HUES48 (cell line): Measurements from ENCODE around the gene TASL.

Experiments used
- H3K27ac ChIP-seq: one replicate; pipeline ENCODE4 v1.7.0; 2013; ENCODE audit warnings: low read depth, low read length, inconsistent platforms
- H3K27me3 ChIP-seq: 2 replicates; pipeline ENCODE4 v1.6.1; 2013; ENCODE audit warnings: mild to moderate bottlenecking, low read length; ENCODE audit not compliant: control insufficient read depth, insufficient read depth
- H3K36me3 ChIP-seq: 2 replicates; pipeline ENCODE4 v1.6.1; 2013; ENCODE audit warnings: low read length; ENCODE audit not compliant: control insufficient read depth, insufficient read depth
- H3K4me1 ChIP-seq: 2 replicates; pipeline ENCODE4 v1.6.1; 2013; ENCODE audit warnings: mild to moderate bottlenecking, low read length; ENCODE audit not compliant: control insufficient read depth, insufficient read depth
- H3K4me3 ChIP-seq: 2 replicates; pipeline ENCODE4 v1.5.1; 2013; ENCODE audit warnings: mild to moderate bottlenecking, low read depth, low read length
- H3K9ac ChIP-seq: 2 replicates; pipeline ENCODE4 v1.6.1; 2013; ENCODE audit warnings: mild to moderate bottlenecking, low read depth, low read length, moderate library complexity
- H3K9me3 ChIP-seq: 2 replicates; pipeline ENCODE4 v1.6.1; 2013; ENCODE audit warnings: low read length; ENCODE audit not compliant: control insufficient read depth, insufficient read depth

TASL gene

GRCh38 chrX:30577362-30577991 is at the start of gene TASL:
Gene TASL, minus strand, starts transcription at chrX:30577766. Its CDS starts 17,411 bp downstream, at chrX:30560355.
- no peak within 1 kb of the TSS for H3K27ac ChIP-seq
- H3K4me3 ChIP-seq = no peak within 1 kb of the TSS

GRCh38 chrX:30626402-30626801 is 48.8 kb upstream of the TASL start:
- Histone ChIP-seq H3K9ac (no peak overlapping the region), H3K27me3 (no peaks in the 10 kb centered on the region), H3K4me1 (no peaks in the 10 kb centered on the region), H3K4me3 (no peak overlapping the region), H3K27ac (no peak overlapping the region), H3K9me3 (peaks cover 9% of the 10 kb centered on the region; the same call in 1 of the 2 replicates), H3K36me3 (no peaks in the 10 kb centered on the region)

More at GRCh38 chrX:30577362-30577991, at the start of gene TASL:
- H3K9ac ChIP-seq = no peak within 1 kb of the TSS
- no peaks in the 10 kb centered on the region for H3K4me1 ChIP-seq
- no peaks in the 10 kb centered on the region for H3K9me3 ChIP-seq
- H3K36me3 ChIP-seq = no peaks in the 10 kb centered on the region
- H3K27me3 ChIP-seq = no peaks in the 10 kb centered on the region

GRCh38 chrX:30622361-30622760 is 44.8 kb upstream of the TASL start:
- Histone ChIP-seq H3K4me1 (no peaks in the 10 kb centered on the region), H3K4me3 (no peak overlapping the region), H3K27me3 (no peaks in the 10 kb centered on the region), H3K36me3 (no peaks in the 10 kb centered on the region), H3K27ac (no peak overlapping the region), H3K9ac (no peak overlapping the region), H3K9me3 (peaks cover 9% of the 10 kb centered on the region; the same call in 1 of the 2 replicates)

- H3K27ac ChIP-seq = no peak overlapping the region
- H3K9me3 ChIP-seq = peaks cover 13% of the 10 kb centered on the region
Observed at GRCh38 chrX:30620980-30621618, 43.5 kb upstream of the TASL start.

GRCh38 chrX:30620125-30620524 is 42.6 kb upstream of the TASL start:
- Histone ChIP-seq H3K4me1 (no peaks in the 10 kb centered on the region), H3K9ac (no peak overlapping the region), H3K27ac (no peak overlapping the region), H3K27me3 (no peaks in the 10 kb centered on the region), H3K9me3 (peaks cover 13% of the 10 kb centered on the region), H3K36me3 (no peaks in the 10 kb centered on the region), H3K4me3 (no peak overlapping the region)

More at GRCh38 chrX:30620980-30621618, 43.5 kb upstream of the TASL start:
- Histone ChIP-seq H3K4me3 (no peak overlapping the region), H3K4me1 (no peaks in the 10 kb centered on the region), H3K9ac (no peak overlapping the region), H3K27me3 (no peaks in the 10 kb centered on the region), H3K36me3 (no peaks in the 10 kb centered on the region)

DNA sequence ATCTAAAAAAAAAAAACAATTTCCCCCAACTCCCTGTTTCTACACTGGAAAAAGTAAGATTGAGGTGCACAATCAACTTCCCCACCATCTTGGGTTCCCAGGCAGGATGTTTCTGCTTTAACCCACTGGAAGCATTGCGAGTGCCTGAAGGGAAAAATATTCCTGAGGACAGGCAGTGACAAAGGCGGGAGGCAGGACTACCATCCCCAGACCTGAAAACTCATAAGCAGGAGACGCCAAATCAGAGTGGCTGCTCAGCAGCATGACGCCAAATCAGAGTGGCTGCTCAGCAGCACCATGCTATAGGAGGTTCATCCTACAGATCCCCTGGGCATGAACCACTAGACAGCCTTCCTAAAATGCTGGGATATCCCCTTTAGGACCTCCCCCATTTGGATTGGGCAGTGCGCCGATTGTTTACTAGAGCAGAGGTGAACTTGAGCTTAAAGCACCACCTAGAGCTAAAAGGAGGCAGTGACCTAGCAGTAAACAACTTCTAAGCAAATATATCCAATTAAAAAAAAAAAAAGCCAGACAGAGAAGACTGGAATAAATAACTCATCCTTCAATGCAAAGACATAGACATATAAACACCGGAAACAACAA is 40.7 kb upstream of the TASL start:
- no peak overlapping the region for H3K27ac ChIP-seq
- H3K9me3 ChIP-seq = peaks cover 13% of the 10 kb centered on the region
- H3K27me3 ChIP-seq = no peaks in the 10 kb centered on the region
- no peaks in the 10 kb centered on the region for H3K36me3 ChIP-seq
- no peaks in the 10 kb centered on the region for H3K4me1 ChIP-seq
- no peak overlapping the region for H3K4me3 ChIP-seq
- H3K9ac ChIP-seq = no peak overlapping the region

DNA sequence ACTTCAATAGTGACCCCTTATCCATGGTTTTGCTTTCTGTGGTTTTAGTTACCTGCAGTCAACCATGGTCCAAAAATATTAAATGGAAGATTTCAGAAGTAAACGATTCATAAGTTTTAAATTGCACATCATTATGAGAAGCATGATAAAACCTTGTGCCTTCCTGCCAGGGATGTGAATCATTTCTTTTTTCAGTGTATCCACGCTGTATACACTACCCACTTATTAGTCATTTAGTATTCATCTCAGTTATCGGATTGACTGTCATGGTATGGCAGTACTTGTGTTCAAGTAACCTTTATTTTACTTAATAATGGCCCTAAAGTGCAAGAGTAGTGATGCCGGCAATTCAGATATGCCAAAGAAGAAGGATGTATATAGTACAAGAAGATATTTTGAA is 37.7 kb upstream of the TASL start:
- H3K27ac ChIP-seq = no peak overlapping the region
- no peak overlapping the region for H3K9ac ChIP-seq
- H3K27me3 ChIP-seq = no peaks in the 10 kb centered on the region
- H3K4me3 ChIP-seq = no peak overlapping the region
- H3K9me3 ChIP-seq = peaks cover 5% of the 10 kb centered on the region; the same call in 1 of the 2 replicates
- H3K4me1 ChIP-seq = peaks cover 4% of the 10 kb centered on the region; the same call in 1 of the 2 replicates
- no peaks in the 10 kb centered on the region for H3K36me3 ChIP-seq

GRCh38 chrX:30613721-30614120 is 36.2 kb upstream of the TASL start:
- Histone ChIP-seq H3K4me1 (peaks cover 5% of the 10 kb centered on the region; the same call in 1 of the 2 replicates), H3K27me3 (no peaks in the 10 kb centered on the region), H3K9ac (no peak overlapping the region), H3K4me3 (no peak overlapping the region), H3K36me3 (no peaks in the 10 kb centered on the region), H3K27ac (no peak overlapping the region), H3K9me3 (peaks cover 5% of the 10 kb centered on the region; the same call in 1 of the 2 replicates)

GRCh38 chrX:30612250-30612655 is 34.7 kb upstream of the TASL start:
- no peak overlapping the region for H3K9ac ChIP-seq
- H3K27me3 ChIP-seq = no peaks in the 10 kb centered on the region
- no peaks in the 10 kb centered on the region for H3K36me3 ChIP-seq
- H3K4me3 ChIP-seq = no peak overlapping the region
- peaks cover 5% of the 10 kb centered on the region; the same call in 1 of the 2 replicates for H3K4me1 ChIP-seq
- H3K27ac ChIP-seq = no peak overlapping the region
- H3K9me3 ChIP-seq = peaks cover 5% of the 10 kb centered on the region; the same call in 1 of the 2 replicates

GRCh38 chrX:30610026-30610425 is 32.5 kb upstream of the TASL start:
- H3K27me3 ChIP-seq = no peaks in the 10 kb centered on the region
- no peaks in the 10 kb centered on the region for H3K36me3 ChIP-seq
- H3K9me3 ChIP-seq = no peaks in the 10 kb centered on the region
- H3K27ac ChIP-seq = no peak overlapping the region
- H3K4me1 ChIP-seq = peaks cover 5% of the 10 kb centered on the region; the same call in 1 of the 2 replicates
- no peak overlapping the region for H3K4me3 ChIP-seq
- no peak overlapping the region for H3K9ac ChIP-seq

- no peaks in the 10 kb centered on the region for H3K36me3 ChIP-seq
- H3K9ac ChIP-seq = no peak overlapping the region
- no peak overlapping the region for H3K27ac ChIP-seq
- H3K4me1 ChIP-seq = peaks cover 5% of the 10 kb centered on the region; the same call in 1 of the 2 replicates
- H3K27me3 ChIP-seq = no peaks in the 10 kb centered on the region
- H3K9me3 ChIP-seq = no peaks in the 10 kb centered on the region
- no peak overlapping the region for H3K4me3 ChIP-seq
Observed at GRCh38 chrX:30607155-30607554, 29.6 kb upstream of the TASL start.
